Measurements from ENCODE around the gene POLR1F. TPM values are rescaled to one million over a fixed set of nuclear protein-coding genes. Genes with fewer than 3 reads are reported as not detected.

POLR1F gene
- total RNA-seq, 1 experiment from 2014 or later: 24.9 TPM

DNA sequence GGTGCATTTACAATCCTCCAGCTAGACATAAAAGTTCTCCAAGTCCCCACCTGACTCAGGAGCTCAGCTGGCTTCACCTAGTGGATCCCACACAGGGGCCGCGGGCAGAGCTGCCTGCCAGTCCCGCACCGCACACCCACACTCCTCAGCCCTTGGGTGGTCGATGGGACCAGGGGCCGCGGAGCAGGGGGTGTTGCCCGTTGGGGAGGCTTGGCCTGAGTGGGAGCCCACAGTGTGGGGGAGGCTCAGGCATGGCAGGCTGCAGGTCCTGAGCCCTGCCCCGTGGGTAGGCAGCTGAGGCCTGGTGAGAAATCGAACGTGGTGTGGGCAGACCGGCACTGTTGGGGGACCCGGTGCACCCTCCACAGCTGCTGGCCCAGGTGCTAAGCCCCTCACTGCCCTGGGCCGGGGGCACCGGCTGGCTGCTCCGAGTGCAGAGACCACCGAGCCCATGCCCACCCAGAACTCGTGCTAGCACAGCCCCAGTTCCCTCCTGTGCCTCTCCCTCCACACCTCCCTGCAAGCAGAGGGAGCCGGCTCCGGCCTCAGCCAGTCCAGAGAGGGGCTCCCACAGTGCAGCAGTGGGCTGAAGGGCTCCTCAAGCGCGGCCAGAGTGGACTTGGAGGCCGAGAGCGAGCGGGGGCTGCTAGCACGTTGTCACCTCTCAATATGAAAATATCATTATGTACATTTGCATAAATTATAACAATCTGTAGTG, 16.6 kb downstream of the POLR1F start:
- Histone ChIP-seq H3K79me1 (ENCODE audit: insufficient read depth, low read depth, low read length, poor library complexity, severe bottlenecking) (no peaks in the 10 kb centered on the region), H2BK5ac (ENCODE audit: insufficient read length, low read length) (no peak overlapping the region), H2BK20ac (ENCODE audit: low read depth, low read length, poor library complexity, severe bottlenecking) (no peak overlapping the region), H3K14ac (ENCODE audit: insufficient read depth, low read length) (no peak overlapping the region), H2BK120ac (ENCODE audit: low read depth, low read length, poor library complexity, severe bottlenecking) (no peak overlapping the region), H3K4ac (ENCODE audit: low read depth, low read length) (no peak overlapping the region), H3K23me2 (ENCODE audit: insufficient read length, low read depth, low read length, poor library complexity, severe bottlenecking) (no peaks in the 10 kb centered on the region), H3K27me3 (ENCODE audit: insufficient read depth, low read length) (no peaks in the 10 kb centered on the region), H2BK15ac (ENCODE audit: low read depth, low read length) (no peak overlapping the region), H2AK5ac (ENCODE audit: insufficient read length, low read length) (no peak overlapping the region), H3K18ac (ENCODE audit: insufficient read length, low read depth, low read length) (no peak overlapping the region), H3K56ac (ENCODE audit: insufficient read length, low read depth, low read length) (no peak overlapping the region), H4K5ac (ENCODE audit: insufficient read length, low read depth, low read length) (no peak overlapping the region), H3K27ac (ENCODE audit: insufficient read length, low read depth, low read length) (no peak overlapping the region), H2AFZ (ENCODE audit: low read length) (no peak overlapping the region), H3K9ac (ENCODE audit: extremely low read depth, insufficient read length, low read length) (no peak overlapping the region), H3K9me3 (ENCODE audit: control insufficient read depth, low read depth, low read length) (no peaks in the 10 kb centered on the region), H2BK12ac (ENCODE audit: insufficient read length, low read depth, low read length) (no peak overlapping the region), H3K4me1 (ENCODE audit: insufficient read depth, low read length) (peaks cover 2% of the 10 kb centered on the region; the same call in 1 of the 2 replicates), H3K4me2 (ENCODE audit: insufficient read depth, insufficient read length, low read length) (no peak overlapping the region), H3K23ac (ENCODE audit: insufficient read length, low read depth, low read length) (no peak overlapping the region), H4K20me1 (ENCODE audit: control insufficient read depth, insufficient read depth, insufficient read length) (no peaks in the 10 kb centered on the region), H4K8ac (replicated peaks; ENCODE audit: insufficient read length, low read depth, low read length) (no peak overlapping the region), H3T11ph (ENCODE audit: low read length) (no peak overlapping the region), H4K91ac (ENCODE audit: insufficient read length, low read depth, low read length) (no peak overlapping the region), H3K79me2 (ENCODE audit: insufficient read depth, low read length) (no peaks in the 10 kb centered on the region)
- no peak for DNase-seq
- TF ChIP-seq, protein P1, sequence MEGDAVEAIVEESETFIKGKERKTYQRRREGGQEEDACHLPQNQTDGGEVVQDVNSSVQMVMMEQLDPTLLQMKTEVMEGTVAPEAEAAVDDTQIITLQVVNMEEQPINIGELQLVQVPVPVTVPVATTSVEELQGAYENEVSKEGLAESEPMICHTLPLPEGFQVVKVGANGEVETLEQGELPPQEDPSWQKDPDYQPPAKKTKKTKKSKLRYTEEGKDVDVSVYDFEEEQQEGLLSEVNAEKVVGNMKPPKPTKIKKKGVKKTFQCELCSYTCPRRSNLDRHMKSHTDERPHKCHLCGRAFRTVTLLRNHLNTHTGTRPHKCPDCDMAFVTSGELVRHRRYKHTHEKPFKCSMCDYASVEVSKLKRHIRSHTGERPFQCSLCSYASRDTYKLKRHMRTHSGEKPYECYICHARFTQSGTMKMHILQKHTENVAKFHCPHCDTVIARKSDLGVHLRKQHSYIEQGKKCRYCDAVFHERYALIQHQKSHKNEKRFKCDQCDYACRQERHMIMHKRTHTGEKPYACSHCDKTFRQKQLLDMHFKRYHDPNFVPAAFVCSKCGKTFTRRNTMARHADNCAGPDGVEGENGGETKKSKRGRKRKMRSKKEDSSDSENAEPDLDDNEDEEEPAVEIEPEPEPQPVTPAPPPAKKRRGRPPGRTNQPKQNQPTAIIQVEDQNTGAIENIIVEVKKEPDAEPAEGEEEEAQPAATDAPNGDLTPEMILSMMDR (conservative IDR thresholded peaks at IDR 0.05): no peak
- peaks cover 8 to 18% of the 10 kb centered on the region in 2 experiments for H3K9me3 Mint-ChIP-seq
- no peak overlapping the region for H3K4me3 Mint-ChIP-seq
- H3K27ac Mint-ChIP-seq: peak overlapping the region in 1 of 3 experiments; percentile 40; a peak in 1 of 7 replicates
- no peaks in the 10 kb centered on the region; the same call in 1 of the 2 replicates for H3K27me3 Mint-ChIP-seq (ENCODE audit: low read depth)
- peaks cover 10 to 11% of the 10 kb centered on the region in 2 experiments for H3K4me1 Mint-ChIP-seq
- no CpG with 5 or more reads among the region's 26 CpGs for WGBS (ENCODE audit: extremely low coverage, insufficient read length, low lambda C conversion rate)
- H3K36me3 Mint-ChIP-seq (ENCODE audit: insufficient read depth in 1 of 3, low read depth in 3 of 3): peaks cover 6 to 7% (median 7%) of the 10 kb centered on the region in 3 experiments; a peak in 6 of 7 replicates

All from H9 (cell line).